22Rv1 (cell line): ENCODE data around the gene SLC22A13.
"Not testable (repeated sequence)": the region's sequence is repeated elsewhere in the genome, so short reads cannot be mapped to it uniquely, and the experiment has no call there.

ENCODE experiments used
- H3K27ac ChIP-seq: fragments of 450-650 bp; 2 replicates; pipeline ENCODE4 v1.5.1; 2017
- ZFX ChIP-seq: fragments of 450-650 bp; IDR thresholded peaks from 2 replicates; pipeline ENCODE4 v1.6.1; 2017; ENCODE audit warnings: antibody characterized with exemption, borderline replicate concordance
- TF ChIP-seq, protein P1 (sequence below): fragments of 450-650 bp; IDR thresholded peaks from 2 replicates; pipeline ENCODE4 v1.5.1; 2017; ENCODE audit warnings: mild to moderate bottlenecking

The SLC22A13 gene

DNA sequence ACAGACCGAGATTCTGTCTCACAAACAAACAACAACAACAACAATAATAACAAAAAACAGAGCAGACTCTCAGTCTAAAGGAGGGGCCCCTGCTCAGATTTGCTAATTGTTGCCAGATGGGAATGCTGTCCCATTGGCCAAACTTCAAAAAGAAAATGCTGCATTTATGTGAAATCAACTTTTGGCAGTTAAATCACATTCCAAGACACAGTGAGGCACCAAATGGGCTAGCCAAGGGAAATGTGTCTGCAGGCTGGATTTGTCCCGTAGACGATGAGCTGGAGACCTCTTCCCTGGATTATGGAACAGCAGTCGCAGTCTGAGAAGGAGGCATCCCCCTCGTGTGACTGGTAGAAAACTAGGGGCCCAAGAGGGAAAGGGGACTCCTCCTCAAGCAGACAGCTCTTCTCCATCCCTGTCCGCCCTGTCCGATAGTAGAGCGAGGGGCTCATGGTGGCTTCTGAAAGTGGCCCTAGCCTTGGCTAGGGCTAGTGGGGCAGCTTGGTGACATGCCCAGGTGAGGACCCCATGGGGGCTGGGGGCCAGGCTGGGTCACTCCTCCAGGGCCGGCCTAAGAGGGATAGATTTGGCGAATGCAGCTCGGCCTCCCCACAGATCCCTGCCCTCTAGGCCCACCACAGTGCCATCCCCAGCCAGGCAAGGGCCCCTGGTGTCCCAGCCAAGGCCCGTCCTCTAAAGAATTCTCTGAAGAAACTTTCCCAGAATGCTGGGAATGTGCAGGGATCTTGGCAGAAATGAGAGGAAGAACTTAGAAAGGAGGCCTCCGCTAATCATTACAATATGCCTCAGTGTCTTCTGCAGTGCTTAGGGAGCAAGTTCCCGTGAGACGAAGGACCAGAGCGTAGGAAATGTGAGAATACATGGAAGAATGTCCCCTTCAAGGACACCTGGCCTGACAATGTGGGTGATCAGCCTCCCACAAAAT lies 18.5 kb downstream of the SLC22A13 start:
- TF ChIP-seq, protein P1, sequence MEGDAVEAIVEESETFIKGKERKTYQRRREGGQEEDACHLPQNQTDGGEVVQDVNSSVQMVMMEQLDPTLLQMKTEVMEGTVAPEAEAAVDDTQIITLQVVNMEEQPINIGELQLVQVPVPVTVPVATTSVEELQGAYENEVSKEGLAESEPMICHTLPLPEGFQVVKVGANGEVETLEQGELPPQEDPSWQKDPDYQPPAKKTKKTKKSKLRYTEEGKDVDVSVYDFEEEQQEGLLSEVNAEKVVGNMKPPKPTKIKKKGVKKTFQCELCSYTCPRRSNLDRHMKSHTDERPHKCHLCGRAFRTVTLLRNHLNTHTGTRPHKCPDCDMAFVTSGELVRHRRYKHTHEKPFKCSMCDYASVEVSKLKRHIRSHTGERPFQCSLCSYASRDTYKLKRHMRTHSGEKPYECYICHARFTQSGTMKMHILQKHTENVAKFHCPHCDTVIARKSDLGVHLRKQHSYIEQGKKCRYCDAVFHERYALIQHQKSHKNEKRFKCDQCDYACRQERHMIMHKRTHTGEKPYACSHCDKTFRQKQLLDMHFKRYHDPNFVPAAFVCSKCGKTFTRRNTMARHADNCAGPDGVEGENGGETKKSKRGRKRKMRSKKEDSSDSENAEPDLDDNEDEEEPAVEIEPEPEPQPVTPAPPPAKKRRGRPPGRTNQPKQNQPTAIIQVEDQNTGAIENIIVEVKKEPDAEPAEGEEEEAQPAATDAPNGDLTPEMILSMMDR, result no peak
- TF ChIP-seq ZFX, result no peak
- no peak overlapping the region for H3K27ac ChIP-seq

GRCh38 chr3:38284756-38285150 lies 19.1 kb downstream of the SLC22A13 start:
- TF ChIP-seq ZFX, result no peak
- TF ChIP-seq, protein P1, result no peak
- H3K27ac ChIP-seq, result no peak overlapping the region

GRCh38 chr3:38289286-38290217 lies 23.9 kb downstream of the SLC22A13 start:
- H3K27ac ChIP-seq, result not testable (repeated sequence)

GRCh38 chr3:38297053-38297452 lies 31.4 kb downstream of the SLC22A13 start:
- not testable (repeated sequence) for H3K27ac ChIP-seq

DNA sequence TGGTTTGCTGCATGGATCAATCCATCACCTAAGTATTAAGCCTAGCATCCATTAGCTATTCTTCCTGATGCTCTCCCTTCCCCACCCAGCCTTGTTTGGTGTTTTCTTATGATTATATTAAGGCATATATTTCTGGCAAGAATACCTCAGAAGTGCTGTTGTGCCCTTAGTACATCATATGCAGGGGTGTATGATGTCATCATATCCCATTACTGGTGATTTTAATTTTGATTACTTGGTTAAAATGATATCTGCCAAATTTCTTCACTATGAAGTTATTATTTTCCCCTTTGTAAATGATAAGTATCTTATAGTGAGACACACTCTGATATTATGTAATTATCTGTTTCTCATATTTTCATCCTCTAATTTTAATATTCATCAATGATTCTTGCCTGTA lies 31.9 kb downstream of the SLC22A13 start:
- H3K27ac ChIP-seq, result no peak overlapping the region
- no peak for TF ChIP-seq ZFX

DNA sequence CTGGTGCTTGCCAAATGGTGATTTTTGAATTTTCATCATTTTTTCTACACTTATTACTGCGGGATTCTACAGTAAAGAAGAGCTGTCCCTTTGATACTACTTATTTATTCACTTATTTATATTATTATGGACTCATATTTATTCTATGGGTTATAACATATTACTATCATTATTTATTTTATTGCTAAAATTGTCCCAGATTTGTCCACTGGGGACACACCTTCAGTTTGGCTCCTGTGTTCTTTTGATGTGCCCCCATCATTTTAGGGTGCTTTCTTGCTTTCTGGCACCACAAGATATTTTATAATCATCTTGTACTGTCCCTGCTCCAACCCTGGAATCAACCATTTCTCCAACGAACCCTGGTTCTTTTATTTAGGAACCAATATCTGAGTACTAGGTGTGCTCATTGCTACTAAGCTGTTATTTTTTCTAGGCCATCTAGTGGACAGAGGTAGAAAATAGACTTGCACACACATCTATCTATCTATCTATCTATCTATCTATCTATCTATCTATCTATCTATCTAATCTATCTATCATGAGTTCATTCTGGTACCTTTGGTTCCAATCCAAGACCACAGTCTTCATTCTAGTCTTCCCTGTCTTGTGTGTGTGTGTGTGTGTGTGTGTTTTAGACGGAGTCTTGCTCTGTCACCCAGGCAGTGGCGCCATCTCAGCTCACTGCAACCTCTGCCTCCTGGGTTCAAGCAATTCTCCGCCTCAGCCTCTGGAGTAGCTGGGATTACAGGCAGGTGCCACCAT lies 32.5 kb downstream of the SLC22A13 start:
- TF ChIP-seq ZFX, result no peak
- TF ChIP-seq, protein P1, result peak; percentile 72
- H3K27ac ChIP-seq, result no peak overlapping the region

- H3K27ac ChIP-seq, result no peak overlapping the region
- no peak for TF ChIP-seq ZFX
- TF ChIP-seq, protein P1, result no peak
Observed at GRCh38 chr3:38306941-38307340, 41.3 kb downstream of the SLC22A13 start.

DNA sequence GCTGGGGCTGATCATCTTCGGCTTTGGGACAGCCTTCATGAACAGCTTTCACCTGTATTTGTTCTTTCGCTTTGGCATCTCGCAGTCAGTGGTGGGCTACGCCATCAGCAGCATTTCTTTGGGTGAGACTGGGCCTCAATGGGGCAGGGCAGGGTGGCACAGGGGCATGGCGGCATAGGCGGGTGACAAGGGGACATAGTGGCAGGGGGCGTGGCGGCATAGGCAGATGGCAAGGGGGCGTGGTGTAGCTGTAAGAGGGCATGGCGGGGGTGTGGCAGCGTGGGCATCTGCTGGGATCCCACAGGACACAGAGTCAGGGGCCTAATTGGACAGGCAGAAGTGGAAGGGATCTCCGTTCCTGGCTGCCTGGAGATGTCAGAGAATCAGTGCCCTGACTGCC lies 42.0 kb downstream of the SLC22A13 start:
- no peak overlapping the region for H3K27ac ChIP-seq
- no peak for TF ChIP-seq ZFX
- TF ChIP-seq, protein P1, result no peak
